ENCODE results near the gene EFNA2. TPM values are rescaled to one million over a fixed set of nuclear protein-coding genes. Genes with fewer than 3 reads are reported as not detected.

The EFNA2 gene
- total RNA-seq, 1 experiment from 2014 or later, result not detected

- no peak for ATAC-seq
- H4K20me1 ChIP-seq (ENCODE audit: low read length), result peaks cover 3% of the 10 kb centered on the region; the same call in 1 of the 2 replicates
- no peaks in the 10 kb centered on the region for H3K27me3 ChIP-seq (ENCODE audit: low read length)
- ChIA-PET CTCF (interaction anchor here (0.5 kb wide), 1 partner anchor 9 kb away, joined by 7 read pairs; no protein-coding TSS in a partner anchor), POLR2A (ENCODE audit: unreplicated experiment) (no interaction called here)
- peaks cover 33% of the 10 kb centered on the region for H3K36me3 ChIP-seq (ENCODE audit: low read depth, low read length)
- peaks cover 44% of the 10 kb centered on the region for H3K4me1 ChIP-seq (ENCODE audit: insufficient read depth, low read length)
- intact Hi-C loops (cut with micrococcal nuclease), result no loop called here
- H3K9ac ChIP-seq (ENCODE audit: low read length), result no peak overlapping the region
- TF ChIP-seq EZH2phosphoT487 (IDR thresholded peaks at IDR 0.05; ENCODE audit: borderline replicate concordance, low read length) (no peak), EZH2 (IDR thresholded peaks at IDR 0.05; ENCODE audit: low read length, unreplicated experiment) (no peak), CTCF (conservative IDR thresholded peaks at IDR 0.05; ENCODE audit: low read depth, low read length) (no peak)
- no peak overlapping the region for H3K4me3 ChIP-seq (ENCODE audit: low read length)
- no TSS peak for BruUV-seq (replicated peaks)
- no peaks in the 10 kb centered on the region for H3K9me3 ChIP-seq (ENCODE audit: low read length)
- H2AFZ ChIP-seq (ENCODE audit: low read length), result no peak overlapping the region
- no peaks in the 10 kb centered on the region for H3K9me2 ChIP-seq (replicated peaks; ENCODE audit: low read length)
- H3K27ac ChIP-seq (ENCODE audit: low read length), result no peak overlapping the region
- no peak overlapping the region for H3K4me2 ChIP-seq (ENCODE audit: low read length)
- no peak for DNase-seq
- H3K79me2 ChIP-seq (ENCODE audit: low read length), result peaks cover 43% of the 10 kb centered on the region
- peaks cover 14% of the 10 kb centered on the region for H3F3A ChIP-seq (ENCODE audit: low read length, unreplicated experiment)
Measured at GRCh38 chr19:1257475-1258162, 28.1 kb upstream of the EFNA2 start.

GRCh38 chr19:1258163-1258492, 27.5 kb upstream of the EFNA2 start:
- Histone ChIP-seq H3F3A (ENCODE audit: low read length, unreplicated experiment) (peaks cover 14% of the 10 kb centered on the region), H3K36me3 (ENCODE audit: low read depth, low read length) (peaks cover 33% of the 10 kb centered on the region), H4K20me1 (ENCODE audit: low read length) (peaks cover 3% of the 10 kb centered on the region; the same call in 1 of the 2 replicates), H3K27me3 (ENCODE audit: low read length) (no peaks in the 10 kb centered on the region), H3K9me2 (replicated peaks; ENCODE audit: low read length) (no peaks in the 10 kb centered on the region), H3K9me3 (ENCODE audit: low read length) (no peaks in the 10 kb centered on the region), H2AFZ (ENCODE audit: low read length) (no peak overlapping the region), H3K4me2 (ENCODE audit: low read length) (no peak overlapping the region), H3K27ac (ENCODE audit: low read length) (no peak overlapping the region), H3K4me3 (ENCODE audit: low read length) (no peak overlapping the region), H3K4me1 (ENCODE audit: insufficient read depth, low read length) (peaks cover 47% of the 10 kb centered on the region), H3K9ac (ENCODE audit: low read length) (no peak overlapping the region), H3K79me2 (ENCODE audit: low read length) (peaks cover 41% of the 10 kb centered on the region)
- POLR2A ChIA-PET (ENCODE audit: unreplicated experiment), result interaction anchor here (0.6 to 1.1 kb wide), 2 partner anchors 11 to 14 kb away, joined by 10 to 14 read pairs; partner anchors contain the start of gene CIRBP
- CTCF ChIA-PET, result no interaction called here
- ATAC-seq (no peak), DNase-seq (no peak)
- TF ChIP-seq EZH2 (IDR thresholded peaks at IDR 0.05; ENCODE audit: low read length, unreplicated experiment) (no peak), CTCF (conservative IDR thresholded peaks at IDR 0.05; ENCODE audit: low read depth, low read length) (no peak), EZH2phosphoT487 (IDR thresholded peaks at IDR 0.05; ENCODE audit: borderline replicate concordance, low read length) (no peak)
- intact Hi-C loops (cut with micrococcal nuclease), result no loop called here
- BruUV-seq (replicated peaks), result TSS peak; percentile 15

- DNase-seq, result no peak
- intact Hi-C loops (cut with micrococcal nuclease), result no loop called here
- CTCF ChIA-PET, result no interaction called here
Measured at GRCh38 chr19:1258707-1259205, 26.9 kb upstream of the EFNA2 start.

More at GRCh38 chr19:1258707-1259205, 26.9 kb upstream of the EFNA2 start:
- no peaks in the 10 kb centered on the region for H3K9me3 ChIP-seq (ENCODE audit: low read length)
- peaks cover 3% of the 10 kb centered on the region; the same call in 1 of the 2 replicates for H4K20me1 ChIP-seq (ENCODE audit: low read length)
- H3K4me3 ChIP-seq (ENCODE audit: low read length), result no peak overlapping the region
- POLR2A ChIA-PET (ENCODE audit: unreplicated experiment), result interaction anchor here (0.6 to 1.1 kb wide), 2 partner anchors 10 to 13 kb away, joined by 10 to 14 read pairs; partner anchors contain the start of gene CIRBP
- BruUV-seq (replicated peaks), result no TSS peak
- ATAC-seq, result no peak
- peak overlapping the region; percentile 39; the same call in 1 of the 2 replicates for H3K4me2 ChIP-seq (ENCODE audit: low read length)
- no peak overlapping the region for H2AFZ ChIP-seq (ENCODE audit: low read length)
- peaks cover 29% of the 10 kb centered on the region for H3K36me3 ChIP-seq (ENCODE audit: low read depth, low read length)
- peak overlapping the region; percentile 82 for H3K27ac ChIP-seq (ENCODE audit: low read length)
- peaks cover 42% of the 10 kb centered on the region for H3K4me1 ChIP-seq (ENCODE audit: insufficient read depth, low read length)
- peaks cover 14% of the 10 kb centered on the region for H3F3A ChIP-seq (ENCODE audit: low read length, unreplicated experiment)
- peaks cover 34% of the 10 kb centered on the region for H3K79me2 ChIP-seq (ENCODE audit: low read length)
- TF ChIP-seq EZH2 (IDR thresholded peaks at IDR 0.05; ENCODE audit: low read length, unreplicated experiment) (no peak), EZH2phosphoT487 (IDR thresholded peaks at IDR 0.05; ENCODE audit: borderline replicate concordance, low read length) (no peak), CTCF (conservative IDR thresholded peaks at IDR 0.05; ENCODE audit: low read depth, low read length) (no peak)
- no peaks in the 10 kb centered on the region for H3K9me2 ChIP-seq (replicated peaks; ENCODE audit: low read length)
- no peaks in the 10 kb centered on the region for H3K27me3 ChIP-seq (ENCODE audit: low read length)
- H3K9ac ChIP-seq (ENCODE audit: low read length), result no peak overlapping the region

All from PC-3 (cell line).